Dermis microvascular lymphatic vessel endothelial cell (primary cell): ENCODE measurements around the gene PDZD8. TPM values are rescaled to one million over a fixed set of nuclear protein-coding genes. Genes with fewer than 3 reads are reported as not detected.
"Not testable (repeated sequence)": the region's sequence is repeated elsewhere in the genome, so short reads cannot be mapped to it uniquely, and the experiment has no call there.

ENCODE experiments used
- DNase-seq, 2 donors: peaks; one replicate each; pipeline versions ENCODE4 v3.0.0 to v3.0.0-alpha.2; 2010; ENCODE audit warnings: low read depth in 2 of 2
- total RNA-seq: library from RNA; depleted of rRNA; stranded (reverse); fragments of >200 nt; gene quantifications from 2 replicates; pipeline ENCODE4 v1.2.1, GENCODE V29; 2014

Gene PDZD8
- total RNA-seq, 1 donor from 2014 or later, result 12.3 TPM

- no peak for DNase-seq
Measured at GRCh38 chr10:117350909-117351308, 24.3 kb downstream of the PDZD8 start.

- DNase-seq, result no peak
Measured at GRCh38 chr10:117348236-117348635, 27.0 kb downstream of the PDZD8 start.

GRCh38 chr10:117346574-117346973, 28.7 kb downstream of the PDZD8 start:
- no peak for DNase-seq

- no peak for DNase-seq
Measured at GRCh38 chr10:117345143-117345542, 30.1 kb downstream of the PDZD8 start.

- DNase-seq, result no peak
Measured at GRCh38 chr10:117342641-117343040, 32.6 kb downstream of the PDZD8 start.

GRCh38 chr10:117341061-117341460, 34.2 kb downstream of the PDZD8 start:
- no peak for DNase-seq

- no peak for DNase-seq
Measured at GRCh38 chr10:117339979-117340378, 35.3 kb downstream of the PDZD8 start.

GRCh38 chr10:117339578-117339977, 35.7 kb downstream of the PDZD8 start:
- no peak for DNase-seq

- DNase-seq, result peak in 1 of 2 donors; percentile 65
Measured at GRCh38 chr10:117334926-117335325, 40.3 kb downstream of the PDZD8 start.

GRCh38 chr10:117334066-117334465, 41.2 kb downstream of the PDZD8 start:
- DNase-seq, result no peak

- DNase-seq, result no peak
Measured at GRCh38 chr10:117327262-117327661, 48.0 kb downstream of the PDZD8 start.

GRCh38 chr10:117324367-117324766, 50.9 kb downstream of the PDZD8 start:
- no peak for DNase-seq

GRCh38 chr10:117322260-117322659, 53.0 kb downstream of the PDZD8 start:
- no peak for DNase-seq

- peak; percentile 7 to 40 for DNase-seq
Measured at GRCh38 chr10:117320050-117320665, 55.1 kb downstream of the PDZD8 start.

GRCh38 chr10:117318909-117319308, 56.3 kb downstream of the PDZD8 start:
- peak in 1 of 2 donors; percentile 3 for DNase-seq

- DNase-seq, result no peak
Measured at GRCh38 chr10:117316701-117317100, 58.5 kb downstream of the PDZD8 start.

- no peak for DNase-seq
Measured at GRCh38 chr10:117313641-117314040, 61.6 kb downstream of the PDZD8 start.

GRCh38 chr10:117312430-117312829, 62.8 kb downstream of the PDZD8 start:
- DNase-seq, result no peak

- DNase-seq, result no peak
Measured at GRCh38 chr10:117311261-117311660, 64.0 kb downstream of the PDZD8 start.

- no peak for DNase-seq
Measured at GRCh38 chr10:117306674-117307073, 68.6 kb downstream of the PDZD8 start.

- not testable (repeated sequence) for DNase-seq
Measured at GRCh38 chr10:117303451-117303850, 71.8 kb downstream of the PDZD8 start.

- DNase-seq, result no peak
Measured at GRCh38 chr10:117300671-117301070, 74.6 kb downstream of the PDZD8 start.

- no peak for DNase-seq
Measured at GRCh38 chr10:117299435-117299834, 75.8 kb downstream of the PDZD8 start.

GRCh38 chr10:117298219-117298618, 77.0 kb downstream of the PDZD8 start:
- DNase-seq, result no peak
